ENCODE results near the gene JHY. TPM values are rescaled to one million over a fixed set of nuclear protein-coding genes. Genes with fewer than 3 reads are reported as not detected.

Gene JHY
- total RNA-seq, 1 donor from 2014 or later = 1.1 TPM

- H3K36me3 ChIP-seq (ENCODE audit: control insufficient read depth, insufficient read depth, low read length) = no peaks in the 10 kb centered on the region
- FAIRE-seq (no peak), DNase-seq (ENCODE audit: low read depth) (no peak)
- no peak for TF ChIP-seq CTCF (IDR thresholded peaks at IDR 0.05; ENCODE audit: insufficient read depth, low read length, severe bottlenecking)
- H3K27me3 ChIP-seq (ENCODE audit: control insufficient read depth, insufficient read depth, low read length) = peaks cover 68% of the 10 kb centered on the region
- H3K4me3 ChIP-seq (ENCODE audit: low read depth, low read length) = no peak overlapping the region
Observed at GRCh38 chr11:122979103-122979814, 96.7 kb downstream of the JHY start.

GRCh38 chr11:122979815-122980595, 97.4 kb downstream of the JHY start:
- Histone ChIP-seq H3K27me3 (ENCODE audit: control insufficient read depth, insufficient read depth, low read length) (peaks cover 73% of the 10 kb centered on the region), H3K36me3 (ENCODE audit: control insufficient read depth, insufficient read depth, low read length) (no peaks in the 10 kb centered on the region), H3K4me3 (ENCODE audit: low read depth, low read length) (no peak overlapping the region)
- FAIRE-seq (no peak), DNase-seq (ENCODE audit: low read depth) (no peak)
- no peak for TF ChIP-seq CTCF (IDR thresholded peaks at IDR 0.05; ENCODE audit: insufficient read depth, low read length, severe bottlenecking)

- FAIRE-seq (no peak), DNase-seq (ENCODE audit: low read depth) (peak; percentile 8)
- H3K36me3 ChIP-seq (ENCODE audit: control insufficient read depth, insufficient read depth, low read length) = no peaks in the 10 kb centered on the region
- no peak for TF ChIP-seq CTCF (IDR thresholded peaks at IDR 0.05; ENCODE audit: insufficient read depth, low read length, severe bottlenecking)
- H3K27me3 ChIP-seq (ENCODE audit: control insufficient read depth, insufficient read depth, low read length) = peaks cover 67% of the 10 kb centered on the region
- H3K4me3 ChIP-seq (ENCODE audit: low read depth, low read length) = no peak within 1 kb of the TSS
Observed at GRCh38 chr11:122981388-122982264, 99.1 kb downstream of the JHY start, which contains the start of gene BSX. Gene BSX (minus strand): TSS chr11:122981834. CDS start chr11:122981671, 163 bp downstream.

- no peak for TF ChIP-seq CTCF (IDR thresholded peaks at IDR 0.05; ENCODE audit: insufficient read depth, low read length, severe bottlenecking)
- no peaks in the 10 kb centered on the region for H3K36me3 ChIP-seq (ENCODE audit: control insufficient read depth, insufficient read depth, low read length)
- H3K4me3 ChIP-seq (ENCODE audit: low read depth, low read length) = peak overlapping the region; percentile 30
- H3K27me3 ChIP-seq (ENCODE audit: control insufficient read depth, insufficient read depth, low read length) = peaks cover 52% of the 10 kb centered on the region
- FAIRE-seq (no peak), DNase-seq (ENCODE audit: low read depth) (no peak)
Observed at GRCh38 chr11:122983438-122984185, 101.1 kb downstream of the JHY start.
